GM19035 (cell line): ENCODE data around the gene SNRPA1.

ENCODE experiments used
- ATAC-seq: cut with Tn5 transposase; IDR thresholded peaks from one replicate; pipeline ENCODE4 v1.9.1; 2021; ENCODE audit not compliant: unreplicated experiment

The SNRPA1 gene

DNA sequence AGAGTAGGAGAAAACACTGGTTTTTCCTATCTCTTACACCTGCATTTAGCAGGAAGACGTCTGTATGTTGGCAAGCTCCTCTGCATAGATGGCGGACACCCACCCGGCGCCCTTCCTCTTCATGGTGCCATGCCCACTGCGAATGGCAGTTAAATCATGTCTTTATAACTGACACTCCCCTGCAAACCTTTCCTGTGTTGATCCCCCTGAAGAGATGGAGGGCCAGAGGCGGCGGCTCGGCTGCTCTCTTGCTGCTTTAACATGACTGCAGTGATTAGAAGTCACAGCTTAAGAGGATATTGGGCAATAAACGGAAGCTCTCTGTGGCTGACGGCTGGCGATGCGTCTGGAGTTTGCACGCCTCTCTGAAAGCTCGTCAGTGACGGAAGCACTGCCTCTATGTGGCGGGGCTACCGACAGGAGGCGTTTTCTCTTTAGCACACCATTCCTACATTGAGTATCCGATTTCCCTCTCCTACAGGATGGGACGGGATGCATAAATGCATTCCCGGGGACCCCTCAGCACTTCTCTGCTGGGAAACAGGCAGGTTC, 25.5 kb upstream of the SNRPA1 start:
- no peak for ATAC-seq

DNA sequence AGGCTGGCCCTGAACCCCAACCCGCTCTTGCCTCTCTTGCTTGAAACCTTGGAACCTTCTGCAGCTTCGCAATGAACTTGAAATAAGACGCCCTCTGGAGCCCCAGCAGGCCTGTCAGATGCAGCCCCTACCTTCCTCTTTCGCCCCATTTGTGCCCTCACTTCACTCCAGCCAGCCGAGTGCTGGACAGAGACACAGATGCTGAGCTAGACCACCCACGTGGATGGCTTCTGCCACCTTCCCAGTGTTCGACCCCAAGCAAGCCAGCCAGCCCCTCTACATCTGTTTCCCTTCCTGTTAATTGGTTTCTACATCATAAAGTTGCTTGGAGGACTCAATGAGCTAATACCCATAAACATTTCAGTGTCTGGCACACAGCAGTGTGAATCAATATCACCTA, 23.8 kb upstream of the SNRPA1 start:
- no peak for ATAC-seq

DNA sequence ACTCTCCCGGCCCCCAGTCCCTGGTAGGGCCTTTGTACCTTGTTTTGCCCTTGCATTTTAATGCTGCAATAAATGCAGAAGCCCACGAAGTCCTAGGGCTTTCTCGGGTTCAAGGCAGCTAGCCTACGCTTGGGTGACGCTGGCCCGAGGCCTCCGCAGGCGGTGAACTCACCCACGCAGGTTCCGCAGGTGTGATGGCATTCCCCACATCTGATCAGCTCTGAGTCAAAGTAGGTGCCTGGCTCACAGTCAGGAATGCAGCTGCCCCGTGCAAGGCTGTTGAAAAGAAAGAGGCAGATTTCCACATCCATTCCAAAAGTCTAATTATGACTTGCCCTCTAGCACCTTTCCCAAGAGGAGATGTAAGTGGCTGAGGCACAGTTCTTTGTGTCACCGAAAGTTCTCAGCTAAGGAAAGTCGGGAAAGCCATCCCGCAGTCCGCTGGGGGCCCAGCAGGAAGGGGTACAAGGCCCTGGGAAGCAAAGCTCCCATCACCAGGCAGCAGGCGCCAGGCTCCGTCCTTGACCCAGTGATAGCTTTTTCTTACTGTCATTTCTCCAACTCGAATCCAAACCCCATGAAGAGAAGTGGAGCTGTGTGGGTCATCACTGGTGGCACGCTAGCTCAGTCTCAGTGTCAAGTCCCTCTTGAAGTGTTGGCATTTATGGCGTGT, 23.2 kb upstream of the SNRPA1 start:
- no peak for ATAC-seq

DNA sequence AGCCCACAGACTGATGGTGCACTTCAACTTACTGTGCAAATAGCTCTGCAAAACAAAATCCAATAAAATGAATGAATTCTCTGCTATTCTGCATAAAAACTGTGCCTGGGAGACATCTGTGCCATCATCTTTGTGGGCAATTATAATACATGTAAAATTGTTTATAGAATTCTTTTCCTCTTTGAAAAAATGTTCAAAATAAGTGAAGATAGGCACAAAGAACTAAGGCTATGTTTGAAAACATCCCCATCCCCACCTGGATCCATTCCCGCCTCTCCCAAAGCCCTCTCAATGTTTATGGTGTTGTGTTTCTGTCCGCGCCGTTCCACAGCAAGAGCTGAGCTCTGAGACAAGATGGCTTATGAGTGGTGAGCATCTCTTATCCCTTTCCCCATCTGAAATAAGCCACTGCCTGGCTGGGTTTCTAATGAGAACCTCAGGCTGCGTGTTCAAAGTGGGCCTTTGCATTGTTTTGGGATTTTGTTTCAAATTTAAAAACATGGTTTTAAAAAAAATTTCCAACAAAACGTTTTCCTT, 22.4 kb upstream of the SNRPA1 start:
- no peak for ATAC-seq

DNA sequence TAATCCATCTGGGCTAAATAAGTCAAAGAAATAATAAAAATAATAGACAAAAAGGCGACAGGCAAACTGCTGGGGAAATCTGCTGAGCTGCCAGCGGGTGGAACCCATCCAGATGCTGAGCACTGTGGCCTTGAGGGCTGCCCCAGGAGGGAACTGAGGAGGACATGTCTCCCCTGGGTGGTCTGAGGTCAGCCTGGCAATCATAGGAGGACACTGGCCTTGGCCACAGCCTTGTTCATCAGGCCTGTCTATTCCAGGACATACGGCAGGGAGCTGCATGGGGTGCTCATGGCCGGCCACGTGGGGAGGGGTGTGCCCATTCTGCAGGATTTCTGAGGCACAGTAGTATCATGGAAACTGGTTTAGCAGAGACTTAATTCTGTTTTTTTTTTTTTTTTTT, 21.5 kb upstream of the SNRPA1 start:
- ATAC-seq = no peak

DNA sequence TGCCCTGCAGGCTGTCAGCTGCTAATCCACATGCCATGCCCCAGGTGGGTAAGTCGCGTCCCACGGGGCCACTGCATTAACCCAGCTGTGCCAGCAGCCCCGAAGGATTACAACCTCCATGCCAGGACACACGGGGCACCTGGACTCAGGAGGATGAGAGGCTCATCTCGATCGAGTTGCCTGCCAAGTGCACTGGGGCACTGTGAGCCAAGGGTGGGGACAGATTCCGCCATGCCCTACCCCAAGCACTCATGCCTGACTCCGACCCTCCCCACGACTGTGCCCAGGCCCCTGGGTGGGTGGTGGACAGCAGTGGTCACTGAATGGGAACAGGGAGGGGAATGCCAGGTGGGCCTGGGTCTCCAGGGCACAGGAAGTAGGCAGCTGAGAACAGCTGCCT, 20.7 kb upstream of the SNRPA1 start:
- ATAC-seq = no peak

DNA sequence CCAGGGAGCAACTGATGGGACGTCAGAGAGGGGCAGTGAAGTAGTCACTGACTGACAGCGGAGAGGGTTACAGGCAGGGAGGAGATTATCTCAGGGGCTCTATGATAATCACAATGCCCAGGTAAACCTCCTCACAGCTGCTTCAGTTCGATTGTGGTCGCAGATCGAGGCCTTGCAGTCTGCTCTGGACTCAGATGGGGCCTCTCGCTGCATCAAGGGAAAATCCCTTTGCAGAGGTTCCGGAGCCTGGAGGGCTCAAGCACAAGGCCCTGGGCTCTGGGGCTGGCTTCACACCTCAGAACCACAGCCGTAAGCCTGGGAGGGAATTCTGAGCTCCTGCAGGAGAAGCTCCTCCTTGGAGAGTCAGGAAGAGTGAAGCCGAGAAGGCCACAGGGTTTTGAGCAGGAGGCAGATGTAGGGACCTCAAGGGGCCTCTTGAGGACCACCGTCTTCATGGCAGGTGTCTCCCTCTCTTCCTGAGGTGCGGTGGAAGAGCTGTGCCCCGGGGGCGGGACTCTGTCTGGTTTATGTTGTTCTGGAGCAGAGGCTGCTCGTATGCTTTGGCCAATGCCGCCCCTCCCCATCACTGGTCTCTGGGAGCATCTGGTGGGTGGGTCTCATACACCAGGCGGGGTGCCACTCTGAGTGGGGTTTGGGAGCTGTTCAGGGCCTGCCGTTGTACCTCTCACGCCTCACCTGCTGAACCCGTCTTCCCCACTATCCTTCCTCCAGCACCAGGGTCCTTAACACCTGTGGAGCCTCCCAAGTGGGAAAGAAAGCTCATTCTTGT, 19.5 kb upstream of the SNRPA1 start:
- ATAC-seq = no peak

DNA sequence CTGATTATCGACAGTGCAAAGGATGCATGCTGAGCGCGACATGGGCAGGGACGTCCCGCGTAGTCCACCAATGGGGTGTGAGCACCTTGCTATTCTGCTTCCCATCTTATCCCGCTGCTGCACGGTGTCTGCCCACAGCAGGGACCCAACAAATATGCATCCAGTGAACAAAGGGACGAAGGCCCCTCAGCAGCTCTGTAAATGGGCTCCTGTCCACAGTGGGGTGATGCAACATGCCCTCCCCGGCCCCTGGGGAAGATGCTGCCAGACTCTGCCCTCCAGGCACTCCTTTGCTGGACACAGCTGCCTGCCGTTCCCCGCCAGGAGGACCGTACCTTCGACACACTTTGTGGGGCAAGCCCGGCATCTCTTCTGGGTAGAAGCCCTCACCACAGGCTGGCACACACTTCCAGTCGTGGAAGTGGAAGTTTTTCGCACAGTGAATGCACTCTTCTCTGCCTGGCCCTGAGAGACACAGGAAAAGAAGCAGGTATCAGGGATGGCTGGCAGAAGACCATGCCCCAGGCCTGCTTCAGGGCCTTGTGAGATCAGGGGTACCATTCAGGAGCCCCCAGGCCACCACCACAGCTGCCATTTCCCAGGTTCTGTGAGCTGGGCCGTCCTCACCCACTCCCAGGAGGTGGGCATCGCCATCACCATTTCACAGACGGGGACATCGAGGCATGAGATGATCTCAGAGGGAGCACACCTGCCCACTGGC, 18.2 kb upstream of the SNRPA1 start:
- ATAC-seq = no peak

DNA sequence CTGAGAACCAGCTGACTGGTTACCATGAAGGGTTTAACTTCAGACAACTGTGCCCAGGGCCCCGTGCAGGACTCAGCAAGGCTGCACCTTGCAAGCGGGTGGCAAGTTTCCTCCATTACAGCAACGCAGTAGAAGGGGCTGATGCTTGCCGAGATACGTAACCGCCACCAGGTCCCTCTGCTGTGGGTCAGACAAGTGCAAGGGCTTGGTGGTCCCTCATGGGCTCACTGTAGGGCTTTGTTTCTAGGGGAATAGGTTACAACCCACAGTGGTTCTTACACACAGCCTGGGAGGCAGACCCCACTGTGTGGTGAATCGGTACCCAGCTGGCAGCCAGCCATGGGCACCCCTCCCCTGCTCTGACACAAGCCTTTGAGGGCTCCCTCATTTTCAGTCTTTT, 15.5 kb upstream of the SNRPA1 start:
- ATAC-seq = no peak

DNA sequence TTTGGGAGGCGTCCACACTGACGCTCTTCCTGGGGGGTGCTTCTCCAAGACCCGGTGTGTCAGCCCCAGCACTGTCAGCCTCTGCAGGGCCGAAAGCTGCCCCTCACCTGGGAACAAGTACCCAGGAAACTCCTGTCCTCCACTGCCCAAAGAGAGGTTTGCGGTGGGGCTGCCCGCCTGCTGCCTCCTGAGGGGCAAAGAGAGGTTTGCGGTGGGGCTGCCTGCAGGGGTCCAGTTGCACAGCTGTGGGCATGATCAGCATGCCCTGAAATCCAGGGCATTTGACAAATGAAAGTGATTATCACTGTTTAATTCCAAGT, 15.1 kb upstream of the SNRPA1 start:
- ATAC-seq = no peak

DNA sequence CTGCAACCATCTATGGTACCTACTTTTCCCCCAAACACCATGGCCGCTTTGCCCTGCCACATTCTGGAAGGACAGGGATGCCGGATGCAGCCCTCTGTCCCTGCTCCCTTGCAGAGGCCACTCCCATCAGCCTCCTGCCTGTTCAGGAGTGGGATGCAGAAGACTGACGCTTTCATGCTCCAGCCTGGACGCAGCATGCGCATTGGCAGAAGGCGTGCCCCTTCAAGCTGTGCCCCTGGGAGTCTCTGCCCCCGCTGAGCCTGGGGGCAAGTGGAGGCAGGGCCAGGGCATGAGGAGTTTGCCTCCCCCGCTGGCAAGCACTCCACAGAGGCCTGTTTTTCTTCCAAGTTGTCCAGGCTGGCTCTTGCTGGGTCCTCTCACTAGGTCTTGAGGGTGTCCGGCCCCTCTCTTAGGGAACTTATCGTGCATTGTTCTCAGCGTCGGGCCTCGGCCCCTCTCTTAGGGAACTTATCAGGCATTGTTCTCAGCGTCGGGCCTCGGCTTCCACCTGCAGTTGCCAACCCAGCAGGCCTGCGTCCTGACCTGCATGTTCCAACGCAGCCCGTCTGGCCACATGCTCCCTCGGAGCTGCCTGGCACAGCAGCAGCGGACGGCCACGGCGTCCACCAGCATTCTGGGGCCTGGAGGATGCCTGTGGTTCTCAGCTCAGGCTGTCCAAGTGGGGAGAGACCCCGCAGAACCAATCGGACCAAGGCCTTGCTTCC, 14.6 kb upstream of the SNRPA1 start:
- no peak for ATAC-seq

DNA sequence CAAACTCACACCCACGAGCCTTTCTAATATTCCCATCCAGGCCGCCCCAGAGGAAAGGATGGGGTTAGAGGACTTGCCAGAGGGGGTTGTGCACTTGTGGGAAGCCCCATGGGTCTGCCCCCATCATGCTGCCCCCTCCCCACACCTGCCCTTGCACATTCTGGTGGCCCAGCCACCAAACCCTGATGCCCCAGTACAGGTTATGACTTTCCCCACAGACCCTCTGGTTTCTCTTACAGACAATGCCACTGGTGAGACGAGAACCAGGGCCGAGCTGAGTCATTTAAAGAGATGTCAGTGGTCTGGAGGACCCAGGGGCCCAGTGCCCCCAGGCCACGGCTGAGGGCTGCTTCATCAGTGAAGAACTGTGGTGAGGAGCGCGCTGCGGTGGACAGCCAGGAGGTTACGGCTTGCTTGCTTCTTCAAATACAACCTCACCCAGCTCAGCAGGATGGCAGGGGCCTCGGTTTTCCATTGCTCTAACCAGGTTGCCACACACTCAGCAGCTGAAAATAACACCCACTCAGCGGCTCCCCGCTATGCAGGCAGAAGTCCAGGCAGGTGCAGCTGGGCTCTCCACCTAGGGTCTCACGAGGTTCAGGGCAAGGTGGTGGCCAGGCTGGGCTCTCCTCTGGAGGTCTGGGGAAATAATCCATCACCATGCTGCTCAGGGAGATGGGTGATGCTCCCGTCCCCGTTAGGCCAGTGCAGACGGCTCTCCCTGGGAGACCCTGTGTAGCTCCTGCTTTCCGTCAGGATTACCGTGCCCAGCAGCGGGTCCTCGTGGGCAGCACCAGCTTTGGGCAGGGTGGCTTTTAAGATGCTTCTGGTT, 13.8 kb upstream of the SNRPA1 start:
- no peak for ATAC-seq

DNA sequence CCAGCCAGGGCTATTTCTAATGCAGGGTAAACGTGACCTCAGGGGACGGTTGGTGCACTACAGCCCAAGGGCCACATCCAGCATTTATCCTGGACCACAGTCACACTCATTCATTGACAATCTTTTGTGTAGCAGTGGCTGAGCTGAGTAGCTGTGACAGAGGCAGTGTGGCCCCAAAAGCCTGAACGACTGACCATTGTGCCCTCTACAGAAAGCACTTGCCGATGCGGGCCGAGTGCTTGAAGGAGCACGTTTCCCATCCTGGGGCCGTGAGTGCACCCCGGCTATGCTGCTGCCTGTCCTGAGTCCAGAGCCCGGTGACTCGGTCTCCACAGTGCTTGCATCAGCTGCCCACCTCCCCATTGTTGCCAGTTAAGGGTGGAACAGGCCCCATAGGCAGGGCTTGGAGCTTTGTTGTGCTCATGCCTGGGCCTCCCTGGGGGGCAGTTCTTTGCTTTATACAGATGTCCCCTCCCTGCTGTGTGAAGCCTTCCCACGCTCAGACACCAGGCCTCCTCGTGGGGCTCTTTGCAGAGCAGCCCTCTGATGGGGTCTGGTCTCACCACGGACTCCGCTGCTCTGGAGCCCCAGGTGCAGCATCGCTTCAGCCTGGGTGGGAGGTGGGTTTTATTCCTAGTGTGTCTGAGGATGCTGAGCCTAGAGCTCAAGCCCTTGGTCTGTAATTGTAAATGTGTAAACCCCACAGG, 13.0 kb upstream of the SNRPA1 start:
- ATAC-seq = no peak

DNA sequence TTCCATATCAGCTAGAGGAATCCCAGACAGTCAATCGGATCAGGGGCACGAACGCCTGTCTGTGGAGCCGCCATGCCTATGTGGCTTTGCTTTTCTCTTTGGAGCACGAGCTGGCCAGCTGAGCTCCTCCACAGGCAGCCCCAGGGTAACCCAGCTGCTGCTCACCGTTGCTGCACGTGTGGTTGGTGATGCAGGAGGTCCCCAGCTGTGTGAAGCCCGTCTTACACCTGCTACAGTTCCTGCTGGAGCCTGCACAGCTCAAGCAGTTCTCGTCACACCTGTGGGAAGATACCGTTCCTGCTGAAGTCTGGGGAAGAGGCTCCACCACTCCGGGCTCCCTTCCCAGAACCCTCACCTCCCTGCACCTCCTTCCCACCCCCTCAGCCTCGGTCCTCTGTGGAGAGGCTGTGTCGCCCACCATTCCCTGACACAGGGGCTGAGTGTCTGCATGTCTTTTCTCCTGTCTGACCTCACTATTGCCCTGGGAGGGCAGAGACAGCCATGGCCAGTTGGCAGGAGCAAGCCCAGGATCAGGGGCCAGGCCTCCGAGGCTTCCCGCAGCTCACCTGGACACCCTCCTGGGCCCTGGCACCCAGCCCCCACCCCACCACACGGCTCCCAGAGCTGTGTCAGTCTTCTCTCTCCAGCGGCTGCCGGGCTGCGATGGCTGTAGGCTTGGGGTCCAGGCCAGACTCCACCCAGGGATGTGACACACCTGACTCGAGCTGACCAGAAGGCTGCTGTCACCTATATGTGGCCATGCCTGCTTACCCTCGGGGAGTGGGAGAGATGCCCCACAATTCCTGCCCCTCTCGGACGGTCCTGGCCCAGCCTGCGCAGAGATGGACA, 12.2 kb upstream of the SNRPA1 start:
- no peak for ATAC-seq

DNA sequence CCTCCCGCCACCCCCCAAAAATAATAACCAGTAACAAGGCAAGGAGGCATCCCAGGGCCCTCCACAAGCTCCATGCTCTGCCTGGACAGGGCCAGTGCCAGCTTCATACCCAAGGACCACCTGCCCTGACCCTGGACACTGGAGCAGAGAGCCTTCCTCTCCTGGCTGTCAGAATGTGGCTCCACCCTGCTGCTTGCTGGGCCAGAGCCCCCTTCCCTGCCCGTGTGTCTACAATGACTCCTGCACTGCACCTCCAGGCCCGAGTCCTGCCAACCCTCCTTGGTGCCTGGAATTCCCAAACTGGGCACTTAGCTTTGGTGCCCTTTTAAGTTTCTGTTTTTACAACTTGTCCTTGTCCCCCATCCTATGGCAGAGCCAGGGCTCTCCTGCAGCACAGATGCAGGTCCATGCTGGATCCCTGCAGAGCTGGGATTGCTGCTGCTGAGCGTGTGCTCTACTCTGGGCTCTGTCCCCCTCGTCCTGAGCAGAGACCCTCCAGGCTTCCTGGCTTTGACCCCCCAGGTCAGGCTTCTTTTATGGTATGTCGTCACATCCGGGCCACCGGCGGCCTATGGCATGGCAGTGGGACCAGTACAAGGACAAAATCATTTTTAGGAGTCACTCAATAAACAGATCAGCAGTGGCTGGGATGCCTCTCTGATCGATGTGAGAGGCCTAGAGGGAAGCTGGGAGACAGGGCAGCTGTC, 11.4 kb upstream of the SNRPA1 start:
- ATAC-seq = no peak

DNA sequence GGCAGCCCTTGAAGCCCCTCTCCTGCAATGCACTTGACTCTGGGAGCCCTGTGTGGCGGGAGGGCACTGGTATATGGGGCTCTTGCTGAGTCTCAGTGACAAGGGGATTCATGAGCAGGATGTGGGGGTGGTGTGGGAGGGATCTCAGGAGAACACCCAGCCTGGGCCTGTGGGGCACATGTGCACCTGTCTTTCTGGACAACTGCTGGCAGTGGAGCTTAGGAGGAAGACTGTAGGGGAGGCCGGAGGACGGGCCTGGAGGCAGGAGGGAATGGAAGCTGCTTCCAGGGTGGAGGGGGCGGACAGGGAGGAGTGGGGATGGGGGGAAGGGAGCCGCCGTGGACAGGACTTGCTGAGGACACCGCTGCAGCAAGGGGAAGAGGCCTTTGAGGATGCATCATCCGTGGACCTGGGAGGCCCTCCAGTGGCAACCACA, 10.8 kb upstream of the SNRPA1 start:
- ATAC-seq = no peak

DNA sequence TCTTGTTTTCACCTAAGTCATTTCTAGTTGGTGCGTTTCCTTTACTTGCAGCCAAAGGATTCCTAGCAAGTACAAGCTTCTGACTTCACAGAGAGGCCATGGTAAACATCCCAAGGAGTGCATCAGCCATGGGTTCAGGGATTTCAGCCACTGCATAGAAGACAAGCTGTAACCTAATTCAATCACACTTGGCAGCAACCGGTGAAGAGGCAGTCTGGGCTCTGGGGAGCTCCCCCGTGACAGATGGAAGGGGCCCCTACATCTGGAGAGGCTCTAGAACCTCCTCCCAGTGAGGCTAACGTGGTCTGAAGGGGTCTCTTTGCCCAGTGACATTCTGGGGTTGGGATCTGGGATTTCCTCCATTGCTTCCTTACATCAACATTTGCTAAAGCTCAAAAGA, 8.4 kb upstream of the SNRPA1 start:
- ATAC-seq = no peak
